ENCODE results near the gene CACNA1C. TPM values are rescaled to one million over a fixed set of nuclear protein-coding genes. Genes with fewer than 3 reads are reported as not detected.

CACNA1C gene
- total RNA-seq, 1 experiment from 2014 or later = not detected

- intact Hi-C loops (cut with micrococcal nuclease; ENCODE audit: unreplicated experiment) = no loop called here
- H3K4me3 ChIP-seq = no peak overlapping the region
- no peaks in the 10 kb centered on the region for H3K79me2 ChIP-seq (ENCODE audit: low read depth)
- H3K9me3 ChIP-seq (ENCODE audit: insufficient read depth, low read depth) = no peaks in the 10 kb centered on the region
- TF ChIP-seq EZH2 (IDR thresholded peaks at IDR 0.05; ENCODE audit: low read depth) = no peak
- TF ChIP-seq CTCF (conservative IDR thresholded peaks at IDR 0.05) = no peak
- ChIA-PET CTCF (no interaction called here), POLR2A (ENCODE audit: unreplicated experiment) (no interaction called here)
- H3K9me2 ChIP-seq (ENCODE audit: insufficient read depth) = no peaks in the 10 kb centered on the region
- H3K36me3 ChIP-seq (ENCODE audit: low read depth) = no peaks in the 10 kb centered on the region
- no peak overlapping the region for H3K4me2 ChIP-seq
- BruUV-seq (replicated peaks) = no TSS peak
- H3K27me3 ChIP-seq (ENCODE audit: insufficient read depth, low read depth) = peaks cover 63% of the 10 kb centered on the region
- H3K4me1 ChIP-seq (replicated peaks; ENCODE audit: insufficient read depth) = no peaks in the 10 kb centered on the region
- no peak overlapping the region for H2AFZ ChIP-seq
- DNase-seq = no peak
- H4K20me1 ChIP-seq (ENCODE audit: insufficient read depth) = no peaks in the 10 kb centered on the region
- no peak overlapping the region for H3K27ac ChIP-seq
- H3F3A ChIP-seq (ENCODE audit: insufficient read depth, low read depth) = no peaks in the 10 kb centered on the region
These were observed 207.7 kb downstream of the CACNA1C start for GRCh38 chr12:2260441-2260840.

GRCh38 chr12:2261708-2262107, 208.9 kb downstream of the CACNA1C start:
- Histone ChIP-seq H4K20me1 (ENCODE audit: insufficient read depth) (no peaks in the 10 kb centered on the region), H3K4me1 (replicated peaks; ENCODE audit: insufficient read depth) (no peaks in the 10 kb centered on the region), H3K4me3 (no peak overlapping the region), H3K27me3 (ENCODE audit: insufficient read depth, low read depth) (peaks cover 76% of the 10 kb centered on the region), H3K9me2 (ENCODE audit: insufficient read depth) (no peaks in the 10 kb centered on the region), H3K79me2 (ENCODE audit: low read depth) (no peaks in the 10 kb centered on the region), H3K4me2 (no peak overlapping the region), H3K27ac (no peak overlapping the region), H3F3A (ENCODE audit: insufficient read depth, low read depth) (no peaks in the 10 kb centered on the region), H3K36me3 (ENCODE audit: low read depth) (no peaks in the 10 kb centered on the region), H3K9me3 (ENCODE audit: insufficient read depth, low read depth) (no peaks in the 10 kb centered on the region), H2AFZ (no peak overlapping the region)
- DNase-seq = no peak
- ChIA-PET POLR2A (ENCODE audit: unreplicated experiment) (no interaction called here), CTCF (no interaction called here)
- TF ChIP-seq CTCF (conservative IDR thresholded peaks at IDR 0.05) (no peak), EZH2 (IDR thresholded peaks at IDR 0.05; ENCODE audit: low read depth) (no peak)
- intact Hi-C loops (cut with micrococcal nuclease; ENCODE audit: unreplicated experiment) = no loop called here
- no TSS peak for BruUV-seq (replicated peaks)

GRCh38 chr12:2262449-2262848, 209.7 kb downstream of the CACNA1C start:
- no peaks in the 10 kb centered on the region for H3K4me1 ChIP-seq (replicated peaks; ENCODE audit: insufficient read depth)
- H2AFZ ChIP-seq = no peak overlapping the region
- no TSS peak for BruUV-seq (replicated peaks)

More at GRCh38 chr12:2262449-2262848, 209.7 kb downstream of the CACNA1C start:
- Histone ChIP-seq H3K4me3 (no peak overlapping the region), H3K79me2 (ENCODE audit: low read depth) (no peaks in the 10 kb centered on the region), H3K27me3 (ENCODE audit: insufficient read depth, low read depth) (peaks cover 78% of the 10 kb centered on the region), H3K9me2 (ENCODE audit: insufficient read depth) (no peaks in the 10 kb centered on the region), H3F3A (ENCODE audit: insufficient read depth, low read depth) (no peaks in the 10 kb centered on the region), H3K9me3 (ENCODE audit: insufficient read depth, low read depth) (no peaks in the 10 kb centered on the region), H3K4me2 (no peak overlapping the region), H4K20me1 (ENCODE audit: insufficient read depth) (no peaks in the 10 kb centered on the region), H3K36me3 (ENCODE audit: low read depth) (no peaks in the 10 kb centered on the region), H3K27ac (no peak overlapping the region)
- ChIA-PET CTCF (no interaction called here), POLR2A (ENCODE audit: unreplicated experiment) (no interaction called here)
- no peak for TF ChIP-seq EZH2 (IDR thresholded peaks at IDR 0.05; ENCODE audit: low read depth)
- TF ChIP-seq CTCF (conservative IDR thresholded peaks at IDR 0.05) = no peak
- intact Hi-C loops (cut with micrococcal nuclease; ENCODE audit: unreplicated experiment) = no loop called here
- DNase-seq = no peak

Measured in PC-9 (cell line).